ENCODE data around the gene TSPAN4. TPM values are rescaled to one million over a fixed set of nuclear protein-coding genes. Genes with fewer than 3 reads are reported as not detected.

TSPAN4 gene
- polyA plus RNA-seq, 4 donors = 63.9 to 92.2 (median 72.2) TPM

DNA sequence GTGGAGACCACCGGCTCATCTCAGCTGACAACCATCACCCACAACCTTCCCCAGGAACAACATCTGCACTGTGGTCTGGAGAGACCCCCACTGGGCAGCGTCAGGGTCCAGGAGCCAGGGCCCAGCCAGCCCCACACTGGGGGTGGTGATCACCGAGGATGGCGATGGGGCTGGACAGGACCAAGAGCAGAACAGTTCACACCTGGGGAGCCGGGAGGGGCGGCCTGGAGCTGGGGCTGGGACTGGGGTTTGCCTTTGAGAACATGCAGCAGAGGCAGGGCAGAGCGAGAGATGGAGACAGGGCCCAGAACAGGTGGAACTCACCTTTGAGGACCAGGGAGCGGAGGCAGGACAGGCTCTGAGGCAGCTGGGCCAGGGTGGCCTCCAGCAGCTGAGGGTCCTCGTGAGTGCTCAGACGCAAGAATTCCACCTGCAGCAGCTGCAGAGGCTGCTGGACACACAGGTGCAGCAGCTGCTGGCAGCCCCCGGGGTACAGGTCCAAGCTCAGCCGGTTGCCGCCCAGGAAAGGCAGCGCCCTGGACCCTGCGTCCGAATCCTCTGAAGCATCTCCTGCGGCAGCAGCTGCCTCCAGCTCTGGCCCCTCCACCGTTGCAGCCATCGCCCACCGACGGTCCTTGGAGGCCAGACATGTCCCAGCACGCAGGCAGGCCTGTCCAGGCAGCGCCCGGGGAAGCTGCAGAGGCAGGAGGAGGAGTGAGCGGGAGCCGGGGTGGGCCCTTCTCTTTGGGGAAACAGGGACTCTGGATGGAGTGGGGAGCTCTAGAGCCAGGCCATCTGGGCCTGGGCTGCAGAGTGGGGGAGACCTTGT, 38.7 kb upstream of the TSPAN4 start:
- DNase-seq (ENCODE audit: low read depth in 4 of 4, low spot score in 3 of 4) = no peak

DNA sequence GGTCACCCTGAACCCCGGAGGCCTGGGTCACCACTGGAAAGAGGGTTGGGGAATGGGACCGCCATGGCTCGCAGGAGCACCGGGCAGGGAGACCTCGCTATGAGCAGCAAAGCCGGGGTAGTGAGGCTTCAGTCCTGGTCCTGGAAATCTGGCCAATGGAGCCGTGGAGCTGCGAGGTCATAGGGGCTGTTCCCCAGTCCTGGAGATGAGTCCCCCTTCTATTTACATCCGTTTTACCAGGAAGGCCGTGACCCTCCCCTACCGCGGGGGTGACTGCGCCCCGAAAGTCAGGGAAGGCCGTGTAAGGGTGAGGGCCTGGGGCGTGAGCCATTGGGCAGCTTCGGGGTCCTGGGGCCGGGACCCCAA, 38.1 kb upstream of the TSPAN4 start:
- no peak for DNase-seq (ENCODE audit: low read depth in 4 of 4, low spot score in 3 of 4)

DNA sequence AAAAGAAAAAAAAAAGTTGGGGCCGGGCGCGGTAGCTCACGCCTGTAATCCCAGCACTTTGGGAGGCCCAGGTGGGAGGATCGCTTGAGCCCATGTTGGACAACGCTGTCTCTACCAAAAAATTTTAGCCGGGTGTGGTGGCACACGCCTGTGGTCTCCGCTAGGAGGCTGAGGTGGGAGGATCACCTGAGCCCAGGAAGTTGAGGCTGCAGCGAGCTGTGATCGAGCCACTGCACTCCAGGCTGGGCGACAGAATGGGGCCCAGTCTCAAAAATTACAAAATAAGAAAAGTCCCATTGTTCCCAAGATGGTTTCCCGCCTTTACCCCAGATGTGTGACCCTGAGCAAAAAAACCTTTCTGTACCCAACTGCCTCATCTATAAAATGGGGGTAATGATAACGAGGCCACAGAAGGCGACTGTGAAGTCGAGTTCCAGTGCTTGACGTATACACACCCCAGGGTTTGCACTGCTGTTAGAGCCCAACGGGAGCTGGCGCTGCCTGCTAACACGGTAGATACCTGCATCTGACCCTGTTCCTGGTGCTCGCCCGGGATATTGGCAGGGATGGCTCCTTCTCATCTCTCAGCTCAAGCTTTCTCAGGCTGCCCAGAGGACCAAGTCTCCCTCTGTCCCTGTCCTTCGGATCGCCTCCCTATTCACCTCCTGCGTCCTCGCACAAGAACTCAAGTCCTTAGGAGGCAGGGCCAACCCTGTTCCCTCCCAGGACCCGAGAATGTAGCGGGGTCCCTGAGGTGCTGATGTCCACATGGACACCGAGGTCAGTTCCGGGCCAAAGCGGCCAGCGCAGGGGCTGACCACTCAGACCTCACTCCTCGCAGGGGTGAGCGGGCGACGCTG, 34.0 kb upstream of the TSPAN4 start:
- no peak for DNase-seq (ENCODE audit: low read depth in 4 of 4, low spot score in 3 of 4)

DNA sequence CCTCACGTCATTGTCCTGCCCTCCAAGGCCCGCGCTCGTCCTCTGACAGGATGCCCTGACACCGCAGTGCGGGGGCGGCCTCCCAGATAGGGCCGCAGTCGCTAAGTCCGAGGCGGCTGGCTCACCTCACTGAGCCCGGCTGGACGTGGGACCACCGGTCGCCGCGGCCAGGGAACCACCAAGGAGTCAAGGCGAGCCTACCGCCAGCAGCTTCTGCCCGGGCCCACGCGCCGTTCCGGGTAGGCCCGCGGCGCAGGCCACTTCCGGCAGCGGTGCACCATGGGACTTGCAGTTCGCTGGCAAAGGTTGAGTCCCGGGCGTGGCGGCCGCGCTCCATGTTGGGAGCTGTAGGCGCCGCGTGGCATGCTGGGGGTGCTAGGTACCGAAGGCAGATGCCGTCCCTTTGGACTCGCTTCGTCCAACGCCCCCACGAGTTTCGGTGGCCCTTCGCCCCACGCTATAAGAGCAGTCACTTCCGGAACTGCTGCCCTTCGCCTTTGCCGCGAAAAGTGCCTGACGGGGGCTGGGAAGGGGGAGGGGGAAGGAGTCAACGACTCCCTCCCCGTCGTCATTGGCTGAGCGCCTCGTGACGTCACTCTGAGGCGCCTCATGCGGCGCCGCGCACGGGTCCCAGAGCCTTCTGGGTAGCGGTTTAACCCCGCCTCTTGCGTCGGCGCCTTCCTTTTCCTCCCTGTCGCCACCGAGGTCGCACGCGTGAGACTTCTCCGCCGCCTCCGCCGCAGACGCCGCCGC, 33.2 kb upstream of the TSPAN4 start, which contains the start of gene RPLP2:
TSS of gene RPLP2 (plus strand) at position 681 of the 753 bp plus-strand sequence. CDS start 268 bp downstream, outside the sequence.
- DNase-seq (ENCODE audit: low read depth in 4 of 4, low spot score in 3 of 4) = peak; percentile 95 to 99 (median 96)

DNA sequence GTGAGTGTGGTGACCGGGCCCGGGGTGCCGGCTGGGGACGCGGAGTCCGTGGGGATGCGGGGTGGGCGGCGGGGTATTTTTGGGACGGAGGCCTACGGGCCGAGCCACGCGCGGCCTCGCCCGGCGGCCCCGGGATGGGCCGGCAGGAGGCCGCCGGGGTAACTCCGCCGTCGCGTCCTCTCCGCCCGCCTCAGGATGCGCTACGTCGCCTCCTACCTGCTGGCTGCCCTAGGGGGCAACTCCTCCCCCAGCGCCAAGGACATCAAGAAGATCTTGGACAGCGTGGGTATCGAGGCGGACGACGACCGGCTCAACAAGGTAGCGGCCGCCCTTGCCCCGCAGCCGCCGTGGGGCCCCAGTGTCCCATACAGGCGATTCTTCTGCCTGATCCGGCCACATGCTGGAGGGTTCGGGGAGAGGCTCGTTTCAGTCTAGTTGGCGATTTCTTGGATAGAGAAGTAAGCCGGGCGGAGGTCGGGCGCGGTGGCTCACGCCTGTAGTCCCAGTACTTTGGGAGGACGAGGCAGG, 32.5 kb upstream of the TSPAN4 start:
- DNase-seq (ENCODE audit: low read depth in 4 of 4, low spot score in 3 of 4) = no peak

DNA sequence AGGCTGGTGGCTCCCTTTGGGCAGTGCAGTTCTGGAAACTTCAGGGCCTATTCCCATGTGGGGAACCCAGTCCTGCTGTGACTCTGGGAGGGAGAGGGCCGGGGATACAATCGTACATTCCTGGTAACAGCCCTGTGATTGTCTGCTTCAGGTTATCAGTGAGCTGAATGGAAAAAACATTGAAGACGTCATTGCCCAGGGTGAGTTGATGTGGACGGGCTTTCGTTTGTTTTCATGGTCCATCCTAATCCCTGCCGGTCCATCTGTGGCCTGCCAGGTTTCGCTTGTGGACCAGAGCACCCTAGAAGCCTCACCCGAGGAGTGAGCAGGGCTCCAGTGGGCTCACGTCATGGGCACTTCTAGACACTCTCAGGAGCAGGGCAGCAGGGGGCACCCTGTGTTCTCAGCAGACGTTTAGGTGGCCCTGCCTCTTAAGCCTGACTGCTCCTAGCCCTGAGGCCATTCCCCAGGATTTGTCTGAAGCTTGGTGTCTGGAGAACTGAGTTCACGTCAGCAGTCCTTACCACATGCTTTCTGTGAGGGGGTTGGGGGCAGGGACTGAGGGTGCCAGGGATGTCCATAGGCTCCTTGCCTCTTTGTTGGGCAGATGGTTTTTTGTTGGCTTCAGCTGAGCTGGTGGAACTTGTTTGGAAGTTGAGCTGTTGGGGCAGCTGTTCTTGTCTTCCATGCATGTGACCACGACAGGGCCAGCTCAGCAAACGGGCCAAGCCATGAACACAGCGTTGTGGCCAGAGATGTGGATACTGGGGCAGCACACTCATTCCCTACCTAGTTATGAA, 31.0 kb upstream of the TSPAN4 start:
- DNase-seq (ENCODE audit: low read depth in 4 of 4, low spot score in 3 of 4) = no peak

DNA sequence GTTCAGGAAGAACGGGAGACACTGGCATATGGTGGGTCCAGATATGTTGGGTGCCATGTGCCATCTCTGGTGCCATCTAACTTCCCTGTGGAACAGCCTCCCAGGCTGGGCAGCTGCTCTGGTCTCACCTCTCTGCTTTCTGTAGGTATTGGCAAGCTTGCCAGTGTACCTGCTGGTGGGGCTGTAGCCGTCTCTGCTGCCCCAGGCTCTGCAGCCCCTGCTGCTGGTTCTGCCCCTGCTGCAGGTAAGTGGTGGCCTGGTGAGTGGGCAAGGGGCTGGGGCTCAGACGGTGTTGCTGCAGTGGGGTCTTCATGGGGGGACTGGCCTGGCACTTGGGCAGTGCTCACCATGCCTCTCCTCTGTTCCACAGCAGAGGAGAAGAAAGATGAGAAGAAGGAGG, 30.3 kb upstream of the TSPAN4 start:
- no peak for DNase-seq (ENCODE audit: low read depth in 4 of 4, low spot score in 3 of 4)

DNA sequence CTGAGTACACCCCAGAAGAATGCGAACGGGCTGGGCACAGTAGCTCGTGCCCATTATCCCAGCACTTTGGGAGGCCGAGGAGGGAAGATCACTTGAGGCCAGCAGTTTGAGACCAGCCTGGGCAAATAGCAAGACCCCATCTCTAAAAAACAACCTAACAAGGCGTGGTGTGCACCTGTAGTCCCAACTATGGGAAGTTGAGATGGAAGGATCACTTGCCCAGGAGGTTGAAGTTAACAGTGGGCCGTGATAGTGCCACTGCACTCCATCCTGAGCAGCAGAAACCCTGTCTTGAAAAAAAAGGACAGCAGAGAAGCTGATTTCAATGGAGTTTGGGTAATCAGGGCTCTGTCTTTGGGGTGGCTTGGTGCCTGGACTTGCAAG, 29.6 kb upstream of the TSPAN4 start:
- no peak for DNase-seq (ENCODE audit: low read depth in 4 of 4, low spot score in 3 of 4)

DNA sequence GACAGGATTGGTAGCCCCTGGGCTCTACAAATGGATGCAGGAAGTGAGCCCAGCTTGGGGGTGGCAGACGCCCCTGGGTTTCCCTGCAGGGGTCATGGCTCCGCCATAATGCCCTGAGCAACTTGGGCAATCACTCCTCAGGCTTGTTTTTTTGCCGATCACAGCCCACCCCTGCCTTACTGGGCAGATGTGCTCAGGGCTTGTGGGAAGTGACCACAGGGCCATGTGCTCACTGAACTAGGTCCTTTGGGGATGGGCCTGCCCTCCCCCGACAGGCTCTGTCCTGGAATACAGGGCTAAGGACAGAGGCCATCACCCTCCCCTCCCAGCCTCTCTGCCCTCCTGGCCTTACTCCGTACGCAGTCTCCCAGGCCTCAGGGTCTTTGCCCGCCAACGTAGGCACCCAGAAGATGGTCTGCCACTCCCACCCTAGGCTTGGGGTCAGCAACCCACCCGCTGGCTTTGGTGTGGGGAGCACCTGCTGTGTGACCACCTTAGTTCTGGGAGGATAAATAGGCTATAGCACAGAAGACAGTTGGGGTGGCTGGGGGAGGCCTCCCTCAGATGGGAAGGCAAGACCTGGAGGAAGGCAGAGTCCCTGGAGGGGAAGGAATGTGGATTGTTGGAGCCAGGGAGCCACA, 29.1 kb upstream of the TSPAN4 start:
- no peak for DNase-seq (ENCODE audit: low read depth in 4 of 4, low spot score in 3 of 4)

DNA sequence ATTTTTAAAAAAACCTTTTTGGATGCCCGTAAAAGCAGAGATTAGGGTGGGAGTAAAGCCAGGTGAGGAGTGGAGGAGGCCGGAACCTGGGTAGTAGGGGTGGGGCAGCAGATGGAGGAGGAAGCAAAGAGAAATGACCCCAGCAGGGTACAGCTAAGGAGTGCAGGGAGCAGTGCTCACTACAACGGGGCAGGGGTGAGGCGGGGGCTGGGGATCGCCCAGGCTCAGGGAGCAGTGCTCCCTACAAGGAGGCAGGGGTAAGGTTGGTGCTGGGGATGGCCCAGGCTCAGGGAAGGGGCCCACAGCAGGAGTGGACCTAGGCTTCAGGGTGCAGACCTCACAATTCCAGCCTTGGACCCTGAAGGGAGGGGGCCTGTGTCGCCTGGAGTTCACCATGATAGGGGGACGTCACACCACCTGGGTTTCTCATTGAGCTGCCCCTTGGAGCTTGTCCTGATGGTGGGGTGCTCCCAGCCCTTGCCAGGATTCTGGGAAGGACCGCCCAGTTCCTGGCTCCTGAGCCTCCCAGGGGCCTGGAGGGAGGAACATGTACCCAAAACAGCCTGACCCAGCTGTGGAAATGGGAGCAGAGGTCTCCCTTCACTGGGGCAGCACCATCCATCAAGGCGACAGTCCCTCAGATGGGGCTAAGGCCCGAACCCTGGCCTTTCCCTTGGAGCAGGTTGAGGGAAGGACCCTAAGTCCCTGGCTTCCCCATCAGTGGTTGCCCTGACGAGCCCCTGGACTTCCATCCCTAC, 26.8 kb upstream of the TSPAN4 start:
- no peak for DNase-seq (ENCODE audit: low read depth in 4 of 4, low spot score in 3 of 4)

DNA sequence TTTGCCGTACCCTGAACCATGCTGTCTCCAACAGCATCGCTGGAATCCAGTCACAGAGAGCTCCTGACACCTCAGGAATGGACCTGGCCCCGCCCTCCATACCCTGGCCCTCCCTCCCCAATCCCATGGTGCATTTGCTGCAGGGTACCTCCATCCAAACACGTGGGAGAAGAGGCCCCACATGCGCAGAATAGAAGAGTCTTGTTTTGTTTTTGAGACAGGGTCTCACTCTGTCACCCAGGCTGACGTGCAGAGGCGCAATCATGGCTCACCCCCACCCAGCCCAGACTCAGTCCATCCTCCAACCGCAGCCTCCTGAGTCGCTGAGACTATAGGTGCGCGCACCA, 26.2 kb upstream of the TSPAN4 start:
- no peak for DNase-seq (ENCODE audit: low read depth in 4 of 4, low spot score in 3 of 4)

DNA sequence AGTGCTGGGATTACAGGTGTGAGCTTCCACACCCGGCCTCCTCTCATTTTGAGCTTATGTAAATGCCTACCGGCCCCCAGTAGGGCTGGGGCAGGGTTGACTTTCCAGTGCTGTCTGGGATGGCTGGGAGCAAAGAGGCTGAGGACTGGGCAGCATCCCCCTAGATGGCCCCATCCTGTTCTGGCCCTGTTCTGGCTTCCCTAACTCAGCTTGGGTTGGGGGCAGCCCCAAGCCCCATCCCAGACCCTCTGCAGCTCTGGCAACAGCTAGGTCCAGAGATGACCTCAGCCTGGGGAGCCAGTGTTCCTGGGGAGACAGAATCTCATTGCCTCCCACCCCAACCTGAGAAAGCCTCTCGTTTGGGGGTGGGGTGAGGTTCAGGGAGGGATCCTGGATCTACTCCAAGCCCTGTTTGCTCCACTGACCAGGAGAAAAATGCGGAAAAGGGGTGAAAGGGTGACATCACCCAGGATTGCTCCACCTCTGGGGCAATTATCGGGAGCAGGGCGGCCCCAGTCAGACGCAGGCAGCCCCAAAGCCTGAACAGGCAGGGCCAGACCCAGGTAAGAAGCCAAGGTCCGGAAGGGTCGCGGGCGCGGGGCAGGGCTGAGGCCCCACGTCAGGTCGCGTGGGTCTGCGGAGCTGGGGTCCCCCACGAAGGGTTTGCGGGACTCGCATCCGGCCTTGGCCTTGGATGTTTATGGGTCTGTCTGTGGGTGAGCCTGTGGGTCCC, 24.1 kb upstream of the TSPAN4 start, which contains the start of gene PNPLA2:
TSS of gene PNPLA2 (plus strand) at position 519 of the 733 bp plus-strand sequence. CDS start 805 bp downstream, outside the sequence.
- DNase-seq (ENCODE audit: low read depth in 4 of 4, low spot score in 3 of 4) = no peak

DNA sequence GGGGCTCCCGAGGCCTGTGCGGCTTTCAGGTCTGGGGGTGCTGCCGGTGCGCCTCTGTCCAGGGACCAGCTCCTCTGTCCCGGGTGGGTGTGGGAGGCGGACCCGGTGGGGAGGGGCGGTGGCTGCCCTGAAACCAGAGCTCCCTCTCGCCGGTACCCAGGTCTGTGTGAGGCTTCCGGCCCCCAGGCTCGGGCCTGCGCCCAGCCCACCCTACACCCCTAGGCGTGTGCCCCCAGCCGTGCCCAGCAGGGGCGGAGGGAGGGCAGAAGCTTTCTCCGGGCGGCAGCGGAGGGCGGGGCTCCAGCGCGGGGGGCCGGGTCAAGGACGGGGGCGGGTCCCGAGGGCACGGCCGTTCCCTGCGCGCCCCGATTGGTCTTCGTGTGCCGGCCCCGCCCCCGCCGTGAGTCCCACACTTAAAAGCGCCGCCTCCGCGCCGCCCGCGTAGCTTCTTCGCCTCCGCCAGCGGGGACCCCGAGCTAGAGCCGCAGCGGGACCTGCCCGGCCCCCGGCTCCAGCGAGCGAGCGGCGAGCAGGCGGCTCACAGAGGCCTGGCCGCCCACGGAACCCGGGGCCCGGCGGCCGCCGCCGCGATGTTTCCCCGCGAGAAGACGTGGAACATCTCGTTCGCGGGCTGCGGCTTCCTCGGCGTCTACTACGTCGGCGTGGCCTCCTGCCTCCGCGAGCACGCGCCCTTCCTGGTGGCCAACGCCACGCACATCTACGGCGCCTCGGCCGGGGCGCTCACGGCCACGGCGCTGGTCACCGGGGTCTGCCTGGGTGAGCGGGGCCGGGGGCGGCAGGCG, 23.3 kb upstream of the TSPAN4 start:
- DNase-seq (ENCODE audit: low read depth in 4 of 4, low spot score in 3 of 4) = no peak

DNA sequence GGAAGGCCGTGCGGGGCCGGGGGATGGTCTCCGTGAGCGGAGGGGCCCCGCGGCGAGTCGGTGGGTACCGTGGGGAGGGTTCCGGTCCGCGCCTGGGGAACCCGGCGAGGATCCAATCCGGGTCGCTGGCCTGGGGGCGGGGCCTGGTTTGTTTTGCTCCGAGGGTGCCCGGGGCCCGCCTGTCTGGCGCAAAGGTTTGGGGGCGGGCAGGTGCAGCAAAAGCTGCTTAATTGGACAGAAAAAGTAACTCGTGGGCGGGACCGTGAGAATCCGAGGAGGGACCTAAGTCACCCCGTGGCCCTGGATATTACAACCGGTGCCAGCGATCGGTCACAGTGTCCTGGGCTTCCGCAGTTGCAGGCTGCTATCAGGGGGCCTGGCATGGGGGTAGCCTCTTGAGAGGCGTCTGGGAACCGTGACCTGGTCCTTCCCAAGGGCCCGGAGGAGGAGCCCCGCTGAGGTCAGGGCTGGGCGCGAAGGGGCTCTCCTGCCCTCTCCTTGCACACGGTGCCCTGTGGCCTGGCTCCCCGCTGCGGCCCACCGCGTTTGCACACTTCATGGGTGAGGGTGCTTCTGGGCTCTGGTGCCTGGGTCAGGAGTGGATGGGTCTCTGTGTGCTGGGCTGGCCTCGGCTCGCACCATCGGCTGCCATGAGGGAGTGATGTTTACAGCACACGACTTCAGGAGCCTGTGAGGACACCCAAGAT, 22.6 kb upstream of the TSPAN4 start:
- no peak for DNase-seq (ENCODE audit: low read depth in 4 of 4, low spot score in 3 of 4)

DNA sequence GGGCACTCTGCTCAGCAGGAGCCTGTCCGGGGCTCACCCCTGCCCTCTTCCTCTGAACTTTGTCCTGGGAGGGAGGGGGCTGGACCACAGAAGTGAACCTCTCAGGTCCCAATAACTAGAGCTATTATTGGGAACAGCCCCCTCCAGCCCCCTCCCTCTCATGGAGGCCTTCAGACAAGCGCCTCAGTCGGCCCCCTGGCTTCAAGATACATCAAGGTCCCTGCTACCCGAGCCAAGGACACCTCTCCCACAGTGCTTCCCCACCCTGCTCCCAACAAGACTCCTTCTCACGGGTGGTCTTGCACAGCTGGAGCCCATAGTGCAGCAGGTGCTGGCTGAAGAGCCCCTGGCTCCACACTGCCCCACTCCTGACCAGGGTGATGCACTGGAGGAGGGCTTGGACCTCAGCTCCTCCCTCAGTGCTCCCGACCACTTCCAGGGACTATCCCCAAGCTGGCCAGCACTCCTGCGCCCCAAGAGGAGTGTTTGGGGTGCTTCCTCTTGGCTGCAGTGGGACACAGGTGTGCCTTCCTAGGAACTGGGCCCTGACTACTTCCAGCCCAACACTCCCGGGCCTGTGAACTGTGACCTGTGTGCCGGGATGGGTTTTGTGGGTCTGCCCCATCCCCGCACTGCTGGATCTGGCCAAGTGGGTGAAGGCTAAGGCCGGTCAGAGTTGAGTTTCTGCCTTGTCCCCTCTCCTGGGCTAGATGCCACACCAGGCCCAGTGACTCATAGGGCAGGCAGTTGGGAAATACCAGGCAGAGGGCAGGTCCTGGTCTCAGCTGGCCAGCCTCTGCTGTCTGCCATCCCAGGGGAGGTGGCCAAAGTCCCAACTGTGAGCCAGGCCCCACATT, 21.8 kb upstream of the TSPAN4 start:
- DNase-seq (ENCODE audit: low read depth in 4 of 4, low spot score in 3 of 4) = no peak
